Measurements from ENCODE around the gene CSAG2.
"Not testable (repeated sequence)": the region's sequence is repeated elsewhere in the genome, so short reads cannot be mapped to it uniquely, and the experiment has no call there.

DNA sequence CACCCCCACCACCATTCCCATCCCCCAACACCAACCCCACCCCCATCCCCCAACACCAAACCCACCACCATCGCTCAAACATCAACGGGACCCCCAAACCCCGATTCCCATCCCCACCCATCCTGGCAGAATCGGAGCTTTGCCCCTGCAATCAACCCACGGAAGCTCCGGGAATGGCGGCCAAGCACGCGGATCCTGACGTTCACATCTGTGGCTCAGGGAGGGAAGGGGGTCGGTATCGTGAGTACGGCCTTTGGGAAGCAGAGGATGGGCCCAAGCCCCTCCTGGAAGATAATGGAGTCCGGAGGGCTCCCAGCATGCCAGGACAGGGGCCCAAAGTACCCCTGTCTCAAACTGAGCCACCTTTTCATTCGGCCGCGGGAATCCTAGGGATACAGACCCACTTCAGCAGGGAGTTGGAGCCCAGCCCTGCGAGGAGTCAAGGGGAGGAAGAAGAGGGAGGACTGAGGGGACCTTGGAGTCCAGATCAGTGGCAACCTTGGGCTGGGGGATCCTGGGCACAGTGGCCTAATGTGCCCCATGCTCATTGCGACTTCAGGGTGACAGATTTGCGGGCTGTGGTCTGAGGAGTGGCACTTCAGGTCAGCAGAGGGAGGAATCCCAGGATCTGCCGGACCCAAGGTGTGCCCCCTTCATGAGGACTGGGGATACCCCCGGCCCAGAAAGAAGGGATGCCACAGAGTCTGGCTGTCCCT lies 25.2 kb upstream of the CSAG2 start:
- TF ChIP-seq, protein P1, sequence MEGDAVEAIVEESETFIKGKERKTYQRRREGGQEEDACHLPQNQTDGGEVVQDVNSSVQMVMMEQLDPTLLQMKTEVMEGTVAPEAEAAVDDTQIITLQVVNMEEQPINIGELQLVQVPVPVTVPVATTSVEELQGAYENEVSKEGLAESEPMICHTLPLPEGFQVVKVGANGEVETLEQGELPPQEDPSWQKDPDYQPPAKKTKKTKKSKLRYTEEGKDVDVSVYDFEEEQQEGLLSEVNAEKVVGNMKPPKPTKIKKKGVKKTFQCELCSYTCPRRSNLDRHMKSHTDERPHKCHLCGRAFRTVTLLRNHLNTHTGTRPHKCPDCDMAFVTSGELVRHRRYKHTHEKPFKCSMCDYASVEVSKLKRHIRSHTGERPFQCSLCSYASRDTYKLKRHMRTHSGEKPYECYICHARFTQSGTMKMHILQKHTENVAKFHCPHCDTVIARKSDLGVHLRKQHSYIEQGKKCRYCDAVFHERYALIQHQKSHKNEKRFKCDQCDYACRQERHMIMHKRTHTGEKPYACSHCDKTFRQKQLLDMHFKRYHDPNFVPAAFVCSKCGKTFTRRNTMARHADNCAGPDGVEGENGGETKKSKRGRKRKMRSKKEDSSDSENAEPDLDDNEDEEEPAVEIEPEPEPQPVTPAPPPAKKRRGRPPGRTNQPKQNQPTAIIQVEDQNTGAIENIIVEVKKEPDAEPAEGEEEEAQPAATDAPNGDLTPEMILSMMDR (IDR thresholded peaks at IDR 0.05; ENCODE audit: low read depth, low read length), result not testable (repeated sequence)
- TF ChIP-seq POLR2A (IDR thresholded peaks at IDR 0.05; ENCODE audit: extremely low read depth, insufficient read length), result not testable (repeated sequence)
